GM12875 (cell line): ENCODE measurements around the gene TULP4.

Experiments
- H3K4me3 ChIP-seq: one replicate; pipeline ENCODE4 v1.5.1; 2011; ENCODE audit warnings: low read depth, low read length, control low read depth
- CTCF ChIP-seq: IDR thresholded peaks from 2 replicates; pipeline ENCODE4 v1.5.1; 2011; ENCODE audit warnings: low read depth, mild to moderate bottlenecking, control low read depth, inconsistent platforms, low read length, moderate library complexity, borderline replicate concordance; ENCODE audit not compliant: insufficient read depth

TULP4 gene

GRCh38 chr6:158545043-158545966 lies 233.0 kb downstream of the TULP4 start:
- no peak overlapping the region for H3K4me3 ChIP-seq
- no peak for TF ChIP-seq CTCF

GRCh38 chr6:158548418-158549161 lies 236.3 kb downstream of the TULP4 start:
- no peak overlapping the region for H3K4me3 ChIP-seq
- no peak for TF ChIP-seq CTCF

GRCh38 chr6:158552055-158552795 lies 240.0 kb downstream of the TULP4 start:
- H3K4me3 ChIP-seq, result no peak overlapping the region
- TF ChIP-seq CTCF, result no peak

- TF ChIP-seq CTCF, result no peak
- no peak overlapping the region for H3K4me3 ChIP-seq
Observed at GRCh38 chr6:158552796-158553138, 240.5 kb downstream of the TULP4 start.

GRCh38 chr6:158554611-158555361 lies 242.5 kb downstream of the TULP4 start:
- no peak overlapping the region for H3K4me3 ChIP-seq

More at GRCh38 chr6:158554611-158555361, 242.5 kb downstream of the TULP4 start:
- TF ChIP-seq CTCF, result no peak
